ENCODE data around the gene HNRNPA2B1. TPM values are rescaled to one million over a fixed set of nuclear protein-coding genes. Genes with fewer than 3 reads are reported as not detected.

HNRNPA2B1 gene
- total and polyA plus RNA-seq, 2 of the 8 experiments (the other 6 are each of a cell fraction or from before 2014, with no cell fraction given), result 276 to 1,255 TPM

DNA sequence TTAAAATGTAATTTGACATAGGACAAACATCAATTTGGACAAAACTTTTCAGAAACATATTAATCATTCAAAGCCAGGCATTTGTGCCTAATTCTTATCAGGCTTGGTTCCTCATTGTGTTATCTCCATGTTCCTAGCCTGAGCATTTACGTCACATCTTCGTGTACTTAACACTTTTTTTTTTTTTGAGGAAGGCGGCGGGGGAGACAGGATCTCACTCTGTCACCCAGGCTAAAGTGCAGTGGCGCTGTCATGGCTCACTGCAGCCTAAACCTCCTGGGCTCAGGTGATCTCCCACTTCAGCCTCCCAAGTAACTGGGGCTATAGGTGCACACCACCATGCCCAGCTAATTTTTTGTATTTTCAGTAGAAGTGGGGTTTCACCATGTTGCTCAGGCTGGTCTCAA is 19.8 kb downstream of the HNRNPA2B1 start:
- peaks cover 0 to 12% of the 10 kb centered on the region in 2 experiments; a peak in 2 of 4 replicates for H3K79me2 ChIP-seq (ENCODE audit: control insufficient read depth in 1 of 2, insufficient read depth in 2 of 2, low read length in 2 of 2)
- no peaks in the 10 kb centered on the region for H3K23me2 ChIP-seq (ENCODE audit: low read depth, low read length)
- H3K27ac ChIP-seq (ENCODE audit: low read depth, low read length), result no peak overlapping the region
- H3K4me1 ChIP-seq (replicated peaks in 1 of 4; ENCODE audit: control insufficient read depth in 3 of 4, insufficient read depth in 4 of 4, low read length in 3 of 4), result peaks cover 0 to 5% (median 0%) of the 10 kb centered on the region in 4 experiments; a peak in 1 of 7 replicates
- no peaks in the 10 kb centered on the region for H3K27me3 ChIP-seq (replicated peaks in 1 of 4; ENCODE audit: control insufficient read depth in 3 of 4, extremely low read depth in 1 of 4, insufficient read depth in 3 of 4, low read length in 3 of 4)
- H4K5ac ChIP-seq (ENCODE audit: insufficient read length, low read depth, low read length), result no peak overlapping the region
- CTCF ChIA-PET (ENCODE audit: partially characterized antibody), result interaction anchor here (0.6 to 4.8 kb wide), 11 partner anchors 12 to 636 kb away, joined by 3 to 46 read pairs (median 6); no protein-coding TSS in a partner anchor
- H3K79me1 ChIP-seq (ENCODE audit: low read depth, low read length), result peaks cover 2% of the 10 kb centered on the region; the same call in 1 of the 2 replicates
- no peak overlapping the region for H2BK5ac ChIP-seq (ENCODE audit: low read depth, low read length)
- POLR2A ChIA-PET (ENCODE audit: partially characterized antibody), result interaction anchor here (1.0 to 17.3 kb wide), 12 partner anchors 8 to 232 kb away, joined by 3 to 578 read pairs (median 4); partner anchors contain the start of genes CBX3, HNRNPA2B1 and NFE2L3
- no peak overlapping the region for H2AFZ ChIP-seq (ENCODE audit: low read length)
- no peak overlapping the region for H3K4me2 ChIP-seq (ENCODE audit: insufficient read depth in 1 of 2, low read depth in 2 of 2, low read length in 2 of 2)
- no peak overlapping the region for H2BK12ac ChIP-seq (ENCODE audit: low read depth, low read length)
- no peak overlapping the region for H3K23ac ChIP-seq (ENCODE audit: insufficient read length)
- H3K9me3 ChIP-seq (ENCODE audit: insufficient read depth in 2 of 2, low read depth in 1 of 2, low read length in 1 of 2), result peaks cover 0 to 10% of the 10 kb centered on the region in 2 experiments; a peak in 1 of 4 replicates
- 85% methylated on average over 5 of the region's 5 CpGs; no CpG with 5 or more reads in 1 of the 2 experiments for WGBS, 2 experiments (ENCODE audit: extremely low coverage in 1 of 2, insufficient coverage in 1 of 2, insufficient read length in 1 of 2, insufficient replicate concordance in 2 of 2, low coverage in 1 of 2, low lambda C conversion rate in 2 of 2, missing lambda C conversion rate in 1 of 2)
- no peak overlapping the region for H3K4ac ChIP-seq (replicated peaks; ENCODE audit: insufficient read length, low read depth, low read length)
- H2AK5ac ChIP-seq (ENCODE audit: low read depth, low read length), result no peak overlapping the region
- H3K56ac ChIP-seq (replicated peaks; ENCODE audit: insufficient read length, low read depth, low read length), result no peak overlapping the region
- H3K4me3 ChIP-seq (ENCODE audit: extremely low read depth in 1 of 4, insufficient read depth in 2 of 4, low read depth in 3 of 4, low read length in 4 of 4), result no peak overlapping the region
- no peak for DNase-seq (ENCODE audit: low read depth in 1 of 2, low spot score in 2 of 2)
- no peak overlapping the region for H3K14ac ChIP-seq (ENCODE audit: insufficient read length)
- no peak overlapping the region for H3K9ac ChIP-seq (replicated peaks in 1 of 4; ENCODE audit: extremely low read depth in 1 of 4, low read depth in 3 of 4, low read length in 3 of 4)
- no peak overlapping the region for H2BK15ac ChIP-seq (ENCODE audit: low read length)
- no peak overlapping the region for H2BK120ac ChIP-seq (replicated peaks; ENCODE audit: low read depth, low read length)
- H3K18ac ChIP-seq (ENCODE audit: extremely low read depth, low read length), result no peak overlapping the region
- H4K20me1 ChIP-seq (replicated peaks in 1 of 2; ENCODE audit: control insufficient read depth in 1 of 2, insufficient read depth in 2 of 2, low read length in 2 of 2), result peaks cover 0 to 5% of the 10 kb centered on the region in 2 experiments
- peaks cover 4 to 14% (median 6%) of the 10 kb centered on the region in 4 experiments; a peak in 4 of 8 replicates for H3K36me3 ChIP-seq (ENCODE audit: control insufficient read depth in 2 of 4, insufficient read depth in 4 of 4, low read length in 3 of 4)
- H4K91ac ChIP-seq (replicated peaks; ENCODE audit: insufficient read length, low read length), result no peak overlapping the region
- no peak overlapping the region for H4K8ac ChIP-seq (ENCODE audit: extremely low read depth, insufficient read depth, low read length)
- no peak overlapping the region for H2BK20ac ChIP-seq (ENCODE audit: low read length)
- no peak for FAIRE-seq
- TF ChIP-seq CEBPB (IDR thresholded peaks at IDR 0.05; ENCODE audit: low read depth, low read length), result no peak
- no peak for TF ChIP-seq TEAD4 (IDR thresholded peaks at IDR 0.05; ENCODE audit: low read depth, low read length)
- no peak for TF ChIP-seq EGR1 (IDR thresholded peaks at IDR 0.05; ENCODE audit: borderline replicate concordance, low read depth, low read length)
- TF ChIP-seq KDM4A (IDR thresholded peaks at IDR 0.05; ENCODE audit: low read depth, low read length, severe bottlenecking), result no peak
- no peak for TF ChIP-seq GABPA (IDR thresholded peaks at IDR 0.05; ENCODE audit: borderline replicate concordance, insufficient read depth, low read length)
- TF ChIP-seq HDAC6 (IDR thresholded peaks at IDR 0.05; ENCODE audit: low read depth, low read length), result no peak
- TF ChIP-seq SIRT6 (IDR thresholded peaks at IDR 0.05; ENCODE audit: low read length), result no peak
- TF ChIP-seq SUZ12 (IDR thresholded peaks at IDR 0.05; ENCODE audit: low read length), result no peak
- TF ChIP-seq EP300 (IDR thresholded peaks at IDR 0.05; ENCODE audit: borderline replicate concordance in 1 of 2, low read depth in 2 of 2, low read length in 2 of 2), result no peak
- TF ChIP-seq YY1 (IDR thresholded peaks at IDR 0.05; ENCODE audit: low read depth, low read length), result no peak
- no peak for TF ChIP-seq SP1 (IDR thresholded peaks at IDR 0.05; ENCODE audit: low read depth, low read length)
- TF ChIP-seq SIX5 (IDR thresholded peaks at IDR 0.05; ENCODE audit: low read depth, low read length), result no peak
- TF ChIP-seq CHD1 (IDR thresholded peaks at IDR 0.05; ENCODE audit: low read depth, low read length), result no peak
- TF ChIP-seq RBBP5 (IDR thresholded peaks at IDR 0.05; ENCODE audit: borderline replicate concordance, low read depth, low read length), result no peak

All from H1 (cell line).